Panc1 (cell line): ENCODE measurements around the gene IQCC.

ENCODE experiments used
- POLR2AphosphoS5 ChIP-seq: IDR thresholded peaks from 2 replicates; pipeline ENCODE4 v1.6.1; 2012; ENCODE audit warnings: mild to moderate bottlenecking, low read depth, low read length, moderate library complexity
- REST ChIP-seq, 2 experiments: IDR thresholded peaks; 2 replicates each; pipeline ENCODE4 v1.6.1; 2011 to 2012; ENCODE audit warnings: low read depth in 2 of 2, control low read depth in 1 of 2, low read length in 1 of 2, mild to moderate bottlenecking in 1 of 2, moderate library complexity in 1 of 2; ENCODE audit not compliant: insufficient read depth in 1 of 2
- TCF7L2 ChIP-seq: IDR thresholded peaks from 2 replicates; pipeline ENCODE4 v1.6.1; 2011; ENCODE audit warnings: mild to moderate bottlenecking, low read depth, low read length, inconsistent platforms
- TF ChIP-seq, protein P1 (sequence below): fragments of 450-650 bp; IDR thresholded peaks from 2 replicates; pipeline ENCODE4 v1.5.1; 2017; ENCODE audit warnings: mild to moderate bottlenecking

DNA sequence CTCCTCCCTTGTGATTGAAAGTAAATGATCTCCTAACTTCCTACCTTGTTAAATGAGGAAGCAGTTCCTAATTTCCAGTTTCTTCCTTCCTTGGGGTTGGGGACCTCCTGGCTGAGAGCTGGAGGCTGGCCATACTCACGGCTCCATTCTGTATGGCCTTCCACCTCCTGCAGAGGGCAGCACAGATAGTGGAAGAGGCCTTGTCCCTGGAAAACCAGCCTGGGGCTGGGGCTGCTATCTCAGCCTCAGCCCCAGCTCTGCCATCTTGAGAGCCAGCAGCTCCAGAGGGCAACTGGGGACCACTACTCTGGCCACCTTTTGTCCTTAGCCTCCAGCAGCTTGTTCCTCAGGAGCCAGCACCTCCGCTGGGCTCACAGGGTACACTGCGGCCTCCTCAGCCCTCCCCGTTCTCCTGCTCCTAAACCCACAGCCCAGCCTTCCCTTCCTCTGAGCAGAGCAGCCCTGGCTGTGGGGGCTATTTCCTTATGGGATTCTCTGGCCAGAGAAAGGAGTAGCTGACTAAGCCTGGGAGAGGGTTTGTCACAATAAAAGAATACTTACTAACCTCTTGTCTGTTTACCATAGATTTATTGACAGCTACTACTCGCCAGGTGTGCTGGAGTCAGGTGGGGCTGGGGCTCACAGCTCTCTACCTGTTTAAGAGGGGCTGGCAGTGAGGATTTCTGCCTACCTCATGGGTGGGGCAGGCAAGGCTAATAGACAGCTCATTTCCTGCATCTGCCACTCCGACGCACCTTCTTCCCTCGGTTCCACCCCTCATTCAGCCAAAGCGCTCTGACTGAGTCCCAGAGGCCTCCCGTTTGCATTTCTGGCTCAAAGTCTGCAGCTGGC, 10.4 kb downstream of the IQCC start:
- TF ChIP-seq, protein P1, sequence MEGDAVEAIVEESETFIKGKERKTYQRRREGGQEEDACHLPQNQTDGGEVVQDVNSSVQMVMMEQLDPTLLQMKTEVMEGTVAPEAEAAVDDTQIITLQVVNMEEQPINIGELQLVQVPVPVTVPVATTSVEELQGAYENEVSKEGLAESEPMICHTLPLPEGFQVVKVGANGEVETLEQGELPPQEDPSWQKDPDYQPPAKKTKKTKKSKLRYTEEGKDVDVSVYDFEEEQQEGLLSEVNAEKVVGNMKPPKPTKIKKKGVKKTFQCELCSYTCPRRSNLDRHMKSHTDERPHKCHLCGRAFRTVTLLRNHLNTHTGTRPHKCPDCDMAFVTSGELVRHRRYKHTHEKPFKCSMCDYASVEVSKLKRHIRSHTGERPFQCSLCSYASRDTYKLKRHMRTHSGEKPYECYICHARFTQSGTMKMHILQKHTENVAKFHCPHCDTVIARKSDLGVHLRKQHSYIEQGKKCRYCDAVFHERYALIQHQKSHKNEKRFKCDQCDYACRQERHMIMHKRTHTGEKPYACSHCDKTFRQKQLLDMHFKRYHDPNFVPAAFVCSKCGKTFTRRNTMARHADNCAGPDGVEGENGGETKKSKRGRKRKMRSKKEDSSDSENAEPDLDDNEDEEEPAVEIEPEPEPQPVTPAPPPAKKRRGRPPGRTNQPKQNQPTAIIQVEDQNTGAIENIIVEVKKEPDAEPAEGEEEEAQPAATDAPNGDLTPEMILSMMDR: peak; percentile 92
- no peak for TF ChIP-seq POLR2AphosphoS5
- no peak for TF ChIP-seq REST (IDR thresholded peaks at IDR 0.05; ENCODE audit: insufficient read depth in 1 of 2, low read depth in 2 of 2, low read length in 1 of 2)
- no peak for TF ChIP-seq TCF7L2
